PC-3 (cell line): ENCODE data around the gene C1orf159. TPM values are rescaled to one million over a fixed set of nuclear protein-coding genes. Genes with fewer than 3 reads are reported as not detected.

Experiments used
- ATAC-seq: fragments of 200-7000 bp; cut with Tn5 transposase; 2 replicates; pipeline ENCODE4 v1.9.1; 2020; ENCODE audit warnings: mild to moderate bottlenecking, moderate library complexity
- BruUV-seq: library from RNA; stranded (reverse); fragments of 400-500 nt; replicated peaks from 2 replicates; lab custom pipeline; 2021; lab: Mats Ljungman, UMichigan
- CTCF ChIA-PET: fragments of 300-600 bp; sonication (Branson Sonifier 250); formaldehyde crosslinking; loops from one replicate; lab custom pipeline; 2022; ENCODE audit warnings: antibody characterized with exemption; lab: Charles Lee
- POLR2A ChIA-PET: fragments of 300-600 bp; sonication (Branson Sonifier 250); formaldehyde crosslinking; loops from one replicate; lab custom pipeline; 2022; ENCODE audit warnings: antibody characterized with exemption; ENCODE audit not compliant: unreplicated experiment; lab: Charles Lee
- DNase-seq: peaks from one replicate; pipeline ENCODE4 v3.0.0-alpha.2; 2015
- H2AFZ ChIP-seq: fragments of 300-600 bp; sonication (generic); 2 replicates; pipeline ENCODE4 v1.6.0; 2016; ENCODE audit warnings: antibody characterized with exemption, low read length
- H3F3A ChIP-seq: fragments of 300-600 bp; sonication (generic); one replicate; pipeline ENCODE4 v1.6.0; 2017; ENCODE audit warnings: antibody characterized with exemption, low read length, control low read depth, mild to moderate bottlenecking; ENCODE audit not compliant: unreplicated experiment
- H3K27ac ChIP-seq: fragments of 300-600 bp; sonication (generic); 2 replicates; pipeline ENCODE4 v1.5.1; 2016; ENCODE audit warnings: mild to moderate bottlenecking, low read length
- H3K27me3 ChIP-seq: fragments of 300-600 bp; sonication (generic); 2 replicates; pipeline ENCODE4 v1.6.1; 2016; ENCODE audit warnings: low read length, mixed read lengths
- H3K36me3 ChIP-seq: fragments of 300-600 bp; sonication (generic); 2 replicates; pipeline ENCODE4 v1.6.1; 2016; ENCODE audit warnings: low read depth, mixed run types, low read length, mixed read lengths
- H3K4me1 ChIP-seq: fragments of 300-600 bp; sonication (generic); 2 replicates; pipeline ENCODE4 v1.5.1; 2016; ENCODE audit warnings: low read length; ENCODE audit not compliant: insufficient read depth
- H3K4me2 ChIP-seq: fragments of 300-600 bp; sonication (generic); 2 replicates; pipeline ENCODE4 v1.6.0; 2016; ENCODE audit warnings: low read length
- H3K4me3 ChIP-seq: fragments of 300-600 bp; sonication (generic); 2 replicates; pipeline ENCODE4 v1.5.1; 2016; ENCODE audit warnings: mild to moderate bottlenecking, low read length, mixed read lengths
- H3K79me2 ChIP-seq: fragments of 300-600 bp; sonication (generic); 2 replicates; pipeline ENCODE4 v1.6.1; 2017; ENCODE audit warnings: low read length, mixed read lengths
- H3K9ac ChIP-seq: fragments of 300-600 bp; sonication (generic); 2 replicates; pipeline ENCODE4 v1.6.0; 2016; ENCODE audit warnings: mild to moderate bottlenecking, low read length
- H3K9me2 ChIP-seq: fragments of 300-600 bp; sonication (generic); replicated peaks from 2 replicates; pipeline ENCODE4 v1.6.1; 2016; ENCODE audit warnings: mixed run types, low read length, mixed read lengths
- H3K9me3 ChIP-seq: fragments of 300-600 bp; sonication (generic); 2 replicates; pipeline ENCODE4 v1.6.1; 2016; ENCODE audit warnings: low read length, mixed read lengths
- H4K20me1 ChIP-seq: fragments of 300-600 bp; sonication (generic); 2 replicates; pipeline ENCODE4 v1.6.1; 2016; ENCODE audit warnings: low read length, mixed read lengths
- CTCF ChIP-seq: fragments of 300-600 bp; sonication (generic); conservative IDR thresholded peaks from 2 replicates; pipeline ENCODE4 v1.5.1; 2017; ENCODE audit warnings: antibody characterized with exemption, low read depth, mild to moderate bottlenecking, low read length
- EZH2 ChIP-seq: fragments of 300-600 bp; sonication (generic); IDR thresholded peaks from one replicate; pipeline ENCODE4 v1.6.1; 2017; ENCODE audit warnings: antibody characterized with exemption, mild to moderate bottlenecking, low read length; ENCODE audit not compliant: unreplicated experiment
- EZH2phosphoT487 ChIP-seq: fragments of 300-600 bp; sonication (generic); IDR thresholded peaks from 2 replicates; pipeline ENCODE4 v1.6.1; 2018; ENCODE audit warnings: mild to moderate bottlenecking, antibody characterized with exemption, low read length, borderline replicate concordance
- intact Hi-C: fragments of 100-400 bp; cut with micrococcal nuclease; formaldehyde crosslinking; loops from 2 replicates; pipeline ENCODE4 v1.9.0; 2023
- total RNA-seq: library from RNA; depleted of rRNA; stranded (reverse); fragments of >200 nt; gene quantifications from 2 replicates; pipeline ENCODE4 v1.2.3, GENCODE V29; 2014

The C1orf159 gene
- total RNA-seq, 1 experiment from 2014 or later = 78.0 TPM

GRCh38 chr1:1043921-1044320, 72.0 kb downstream of the C1orf159 start:
- Histone ChIP-seq H3K4me3 (no peak overlapping the region), H3K9ac (no peak overlapping the region), H3K27me3 (no peaks in the 10 kb centered on the region), H3K4me1 (peaks cover 11% of the 10 kb centered on the region), H3K27ac (no peak overlapping the region), H3K4me2 (no peak overlapping the region), H3K36me3 (peaks cover 66% of the 10 kb centered on the region), H3F3A (no peaks in the 10 kb centered on the region), H3K9me2 (no peaks in the 10 kb centered on the region), H2AFZ (no peak overlapping the region), H3K9me3 (no peaks in the 10 kb centered on the region), H4K20me1 (peaks cover 37% of the 10 kb centered on the region), H3K79me2 (peaks cover 27% of the 10 kb centered on the region)
- intact Hi-C loops = no loop called here
- ATAC-seq (no peak), DNase-seq (no peak)
- BruUV-seq = no TSS peak
- ChIA-PET CTCF (no interaction called here), POLR2A (no interaction called here)
- TF ChIP-seq CTCF = no peak
- TF ChIP-seq EZH2phosphoT487 = no peak
- no peak for TF ChIP-seq EZH2

GRCh38 chr1:1043411-1043810, 72.5 kb downstream of the C1orf159 start:
- no peaks in the 10 kb centered on the region for H3K27me3 ChIP-seq
- DNase-seq = no peak
- no peaks in the 10 kb centered on the region for H3F3A ChIP-seq
- peaks cover 43% of the 10 kb centered on the region for H4K20me1 ChIP-seq
- H3K9ac ChIP-seq = no peak overlapping the region
- H3K79me2 ChIP-seq = peaks cover 31% of the 10 kb centered on the region
- no peak overlapping the region for H3K4me3 ChIP-seq
- TF ChIP-seq EZH2 (no peak), EZH2phosphoT487 (no peak), CTCF (no peak)
- no peak overlapping the region for H3K4me2 ChIP-seq
- H2AFZ ChIP-seq = no peak overlapping the region
- CTCF ChIA-PET = no interaction called here
- intact Hi-C loops = no loop called here
- H3K27ac ChIP-seq = no peak overlapping the region
- H3K9me2 ChIP-seq = no peaks in the 10 kb centered on the region
- H3K36me3 ChIP-seq = peaks cover 66% of the 10 kb centered on the region
- ATAC-seq = no peak
- POLR2A ChIA-PET = no interaction called here
- no TSS peak for BruUV-seq
- H3K4me1 ChIP-seq = peaks cover 11% of the 10 kb centered on the region
- H3K9me3 ChIP-seq = no peaks in the 10 kb centered on the region

GRCh38 chr1:1042835-1043234, 73.1 kb downstream of the C1orf159 start:
- DNase-seq = no peak
- no peak for ATAC-seq
- H3K4me3 ChIP-seq = no peak overlapping the region
- CTCF ChIA-PET = no interaction called here
- H3K27ac ChIP-seq = no peak overlapping the region
- intact Hi-C loops = no loop called here
- no peak for TF ChIP-seq EZH2phosphoT487
- TF ChIP-seq EZH2 = no peak
- no peak for TF ChIP-seq CTCF
- H3K36me3 ChIP-seq = peaks cover 63% of the 10 kb centered on the region
- no peak overlapping the region for H3K4me2 ChIP-seq
- peaks cover 48% of the 10 kb centered on the region for H4K20me1 ChIP-seq
- POLR2A ChIA-PET = no interaction called here
- peaks cover 11% of the 10 kb centered on the region for H3K4me1 ChIP-seq
- H3K27me3 ChIP-seq = no peaks in the 10 kb centered on the region
- BruUV-seq = no TSS peak
- no peaks in the 10 kb centered on the region for H3K9me3 ChIP-seq
- no peak overlapping the region for H2AFZ ChIP-seq
- H3F3A ChIP-seq = no peaks in the 10 kb centered on the region
- no peaks in the 10 kb centered on the region for H3K9me2 ChIP-seq
- peaks cover 37% of the 10 kb centered on the region for H3K79me2 ChIP-seq
- H3K9ac ChIP-seq = no peak overlapping the region
